Right lobe of liver (tissue), 6 donors: ENCODE data around the gene TIMM8B. TPM values are rescaled to one million over a fixed set of nuclear protein-coding genes. Genes with fewer than 3 reads are reported as not detected.
"Not testable (repeated sequence)": the region's sequence is repeated elsewhere in the genome, so short reads cannot be mapped to it uniquely, and the experiment has no call there.

ENCODE experiments used
- ATAC-seq, 4 donors: fragments of 200-7000 bp; cut with Tn5 transposase; one replicate each; pipeline ENCODE4 v1.9.1; 2020; ENCODE audit warnings: mild to moderate bottlenecking in 4 of 4, moderate library complexity in 4 of 4
- DNase-seq, 3 donors: peaks; one replicate each; pipeline ENCODE4 v3.0.0-alpha.2; 2020
- H3K27ac ChIP-seq, 3 donors: fragments of 200-600 bp; one replicate each; pipeline ENCODE4 v1.8.0; 2022
- H3K27me3 ChIP-seq, 2 donors: fragments of 200-600 bp; one replicate each; pipeline ENCODE4 v1.8.0; 2022
- H3K36me3 ChIP-seq, 4 donors: fragments of 200-600 bp; sonication (generic) in 1 of 4; one replicate each; pipeline versions ENCODE4 v1.5.1 to v1.8.0; 2017 to 2022; ENCODE audit warnings: control low read depth in 1 of 4
- H3K4me1 ChIP-seq, 4 donors: fragments of 200-600 bp; sonication (generic) in 1 of 4; one replicate each; pipeline versions ENCODE4 v1.5.1 to v1.8.0; 2017 to 2022; ENCODE audit warnings: control low read depth in 1 of 4
- H3K4me3 ChIP-seq, 3 donors: fragments of 200-600 bp; one replicate each; pipeline ENCODE4 v1.8.0; 2022
- H3K9me3 ChIP-seq, 4 donors: fragments of 200-600 bp; sonication (generic) in 1 of 4; one replicate each; pipeline versions ENCODE4 v1.5.1 to v1.8.0; 2017 to 2022; ENCODE audit warnings: control low read depth in 1 of 4
- POLR2A ChIP-seq: fragments of 450-650 bp; IDR thresholded peaks from one replicate; pipeline ENCODE4 v1.6.1; 2017; ENCODE audit warnings: antibody characterized with exemption, mild to moderate bottlenecking
- WGBS: methylation state at CpG from one replicate; pipeline ENCODE4 v1.1.6; 2018; ENCODE audit warnings: low coverage, low lambda C conversion rate; ENCODE audit not compliant: insufficient coverage; ENCODE audit errors: missing lambda C conversion rate; 5-methylcytosine and 5-hydroxymethylcytosine counted together
- intact Hi-C, 2 donors: fragments of 100-400 bp; cut with DNase I; formaldehyde crosslinking; loops; one replicate each; pipeline versions ENCODE4 v1.11.2 to v1.14.1; 2022
- total RNA-seq, 6 experiments: library from RNA; depleted of rRNA in 2 of 6; stranded (reverse); fragments of >200 nt in 2 of 6; fragmentation: NEBNext Ultra II Directional in 3 of 6; extraction: Animal tissue kit (Norgen Biotek cat#: 25700) in 3 of 6; gene quantifications; one replicate each; pipeline versions ENCODE4 v1.1.0 to v1.2.4, GENCODE V29; 2016 to 2023
- TF ChIP-seq, protein P1 (sequence below), 4 donors: fragments of 200-600 bp in 3 of 4; fragments of 450-650 bp in 1 of 4; IDR thresholded peaks; one replicate each; pipeline versions ENCODE4 v1.5.1 to v1.8.0; 2016 to 2022; ENCODE audit warnings: antibody characterized with exemption in 4 of 4, mild to moderate bottlenecking in 2 of 4
- donor health status: DM: no; HTN: yes; CAD: no.
- donor health status: DM: no; HTN: no; CAD: no.
- donor health status: DM: no; HTN: no; CAD: no.
- donor health status: DM: no; HTN: yes; CAD: no.
- donor health status: DM: no; HTN: yes; CAD: no.

TIMM8B gene
- total RNA-seq, 6 experiments from 2014 or later, result 27.9 to 36.6 (median 31.4) TPM

DNA sequence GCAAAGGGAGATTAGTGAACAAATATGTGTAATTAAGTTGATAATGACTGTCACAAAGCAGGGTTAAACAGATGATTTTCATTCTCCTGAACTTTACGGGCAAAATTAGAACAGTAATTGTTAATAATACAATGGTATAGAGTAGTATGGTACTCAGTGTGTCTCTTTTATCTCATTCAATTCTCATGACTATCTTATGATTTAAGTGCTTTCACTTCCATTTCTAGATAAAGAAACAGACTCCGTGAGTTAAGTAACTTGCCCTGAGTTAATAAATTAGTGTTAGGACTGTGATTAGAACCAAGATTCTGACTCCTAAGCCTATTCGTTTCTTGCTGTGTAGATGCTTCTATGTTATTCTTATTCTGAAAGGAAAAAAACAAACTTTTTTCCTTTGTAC is 34.8 kb downstream of the TIMM8B start:
- WGBS, result 77% methylated on average over 3 of the region's 3 CpGs
- ATAC-seq (no peak), DNase-seq (no peak)
- no peak for TF ChIP-seq POLR2A
- TF ChIP-seq, protein P1, sequence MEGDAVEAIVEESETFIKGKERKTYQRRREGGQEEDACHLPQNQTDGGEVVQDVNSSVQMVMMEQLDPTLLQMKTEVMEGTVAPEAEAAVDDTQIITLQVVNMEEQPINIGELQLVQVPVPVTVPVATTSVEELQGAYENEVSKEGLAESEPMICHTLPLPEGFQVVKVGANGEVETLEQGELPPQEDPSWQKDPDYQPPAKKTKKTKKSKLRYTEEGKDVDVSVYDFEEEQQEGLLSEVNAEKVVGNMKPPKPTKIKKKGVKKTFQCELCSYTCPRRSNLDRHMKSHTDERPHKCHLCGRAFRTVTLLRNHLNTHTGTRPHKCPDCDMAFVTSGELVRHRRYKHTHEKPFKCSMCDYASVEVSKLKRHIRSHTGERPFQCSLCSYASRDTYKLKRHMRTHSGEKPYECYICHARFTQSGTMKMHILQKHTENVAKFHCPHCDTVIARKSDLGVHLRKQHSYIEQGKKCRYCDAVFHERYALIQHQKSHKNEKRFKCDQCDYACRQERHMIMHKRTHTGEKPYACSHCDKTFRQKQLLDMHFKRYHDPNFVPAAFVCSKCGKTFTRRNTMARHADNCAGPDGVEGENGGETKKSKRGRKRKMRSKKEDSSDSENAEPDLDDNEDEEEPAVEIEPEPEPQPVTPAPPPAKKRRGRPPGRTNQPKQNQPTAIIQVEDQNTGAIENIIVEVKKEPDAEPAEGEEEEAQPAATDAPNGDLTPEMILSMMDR (IDR thresholded peaks at IDR 0.05), result no peak
- intact Hi-C loops, result no loop called here
- no peak overlapping the region for H3K4me3 ChIP-seq
- H3K36me3 ChIP-seq, result peaks cover 5 to 60% (median 23%) of the 10 kb centered on the region in 4 donors
- H3K27me3 ChIP-seq, result no peaks in the 10 kb centered on the region
- H3K27ac ChIP-seq, result no peak overlapping the region
- no peaks in the 10 kb centered on the region for H3K4me1 ChIP-seq
- no peaks in the 10 kb centered on the region for H3K9me3 ChIP-seq

- 64% methylated on average over 3 of the region's 3 CpGs for WGBS
- intact Hi-C loops, result no loop called here
- no peak for ATAC-seq
- H3K4me3 ChIP-seq, result no peak overlapping the region
- H3K27me3 ChIP-seq, result no peaks in the 10 kb centered on the region
- no peak overlapping the region for H3K27ac ChIP-seq
- no peak for TF ChIP-seq POLR2A
- TF ChIP-seq, protein P1 (IDR thresholded peaks at IDR 0.05), result no peak
- H3K4me1 ChIP-seq, result no peaks in the 10 kb centered on the region
- no peaks in the 10 kb centered on the region for H3K9me3 ChIP-seq
- DNase-seq, result no peak
- H3K36me3 ChIP-seq, result peaks cover 5 to 67% (median 25%) of the 10 kb centered on the region in 4 donors
Measured at GRCh38 chr11:112050721-112051120, 35.8 kb downstream of the TIMM8B start.

DNA sequence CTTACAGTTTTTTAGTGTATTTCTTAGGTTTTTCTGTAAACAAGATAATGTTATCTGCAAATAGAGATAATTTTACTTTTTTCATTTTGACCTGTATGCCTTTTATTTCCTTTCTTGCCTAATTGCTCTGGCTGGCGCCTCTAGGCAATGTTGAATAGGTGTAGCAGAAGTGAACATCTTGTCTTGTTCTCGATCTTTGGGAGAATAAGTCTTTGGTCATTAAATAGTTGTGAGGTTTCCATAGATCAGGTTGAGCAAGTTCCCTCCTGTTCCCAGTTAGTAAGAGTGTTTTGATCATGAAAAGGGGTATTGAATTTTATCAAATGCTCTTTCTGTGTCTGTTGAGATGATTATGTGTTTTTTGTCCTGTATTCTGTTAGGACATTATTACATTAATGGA is 36.8 kb downstream of the TIMM8B start:
- Histone ChIP-seq H3K27me3 (no peaks in the 10 kb centered on the region), H3K4me3 (no peak overlapping the region), H3K4me1 (no peaks in the 10 kb centered on the region), H3K36me3 (peaks cover 5 to 69% (median 30%) of the 10 kb centered on the region in 4 donors), H3K27ac (no peak overlapping the region), H3K9me3 (no peaks in the 10 kb centered on the region)
- ATAC-seq (no peak), DNase-seq (no peak)
- TF ChIP-seq, protein P1 (IDR thresholded peaks at IDR 0.05), result no peak
- TF ChIP-seq POLR2A, result no peak
- intact Hi-C loops, result no loop called here
- WGBS, result 50% methylated on average over 2 of the region's 2 CpGs

- ATAC-seq, H3K27ac ChIP-seq, H3K4me3 ChIP-seq, H3K9me3 ChIP-seq, DNase-seq, H3K27me3 ChIP-seq, intact Hi-C loops, H3K4me1 ChIP-seq: not testable (repeated sequence)
- 92% methylated on average over 2 of the region's 3 CpGs for WGBS
- H3K36me3 ChIP-seq, result peaks cover 5 to 68% (median 24%) of the 10 kb centered on the region in 4 donors
Measured at GRCh38 chr11:112048256-112048655, 38.3 kb downstream of the TIMM8B start.

- intact Hi-C loops, result not testable (repeated sequence)
- peaks cover 5 to 61% (median 17%) of the 10 kb centered on the region in 4 donors for H3K36me3 ChIP-seq
Measured at GRCh38 chr11:112046647-112047046, 39.9 kb downstream of the TIMM8B start.

DNA sequence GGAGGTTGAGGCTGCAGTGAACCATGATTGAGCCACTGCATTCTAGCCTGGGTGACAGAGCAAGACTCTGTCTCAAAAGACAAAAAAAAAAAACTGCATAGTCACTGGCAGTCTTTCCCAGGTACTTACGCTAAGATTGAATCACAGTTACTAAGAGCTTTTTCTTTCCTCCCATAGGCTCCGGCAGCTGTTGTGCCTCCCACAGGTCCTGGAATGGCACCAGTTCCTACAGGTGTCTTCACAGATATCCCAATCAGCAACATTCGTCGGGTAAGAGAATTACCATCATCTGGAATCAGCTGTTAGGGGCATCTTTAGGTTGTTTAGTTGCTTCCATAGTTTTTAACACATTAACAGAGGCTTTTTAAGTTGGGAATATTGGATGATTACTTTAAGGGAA is 41.6 kb downstream of the TIMM8B start:
- no peaks in the 10 kb centered on the region for H3K4me1 ChIP-seq
- WGBS, result 92% methylated on average over 4 of the region's 4 CpGs
- H3K9me3 ChIP-seq, result no peaks in the 10 kb centered on the region
- no peaks in the 10 kb centered on the region for H3K27me3 ChIP-seq
- H3K27ac ChIP-seq, result no peak overlapping the region
- peaks cover 0 to 64% (median 12%) of the 10 kb centered on the region in 4 donors for H3K36me3 ChIP-seq
- no peak for TF ChIP-seq POLR2A
- TF ChIP-seq, protein P1 (IDR thresholded peaks at IDR 0.05), result no peak
- H3K4me3 ChIP-seq, result no peak overlapping the region
- intact Hi-C loops, result no loop called here
- DNase-seq, result no peak
- no peak for ATAC-seq

More at GRCh38 chr11:112046647-112047046, 39.9 kb downstream of the TIMM8B start:
- not testable (repeated sequence) for H3K4me3 ChIP-seq, H3K9me3 ChIP-seq, H3K27me3 ChIP-seq, ATAC-seq, H3K27ac ChIP-seq, H3K4me1 ChIP-seq, DNase-seq
- WGBS, result 100% methylated on average over 2 of the region's 2 CpGs
